ENCODE data around the gene SPRED1.
"Not testable (repeated sequence)": the region's sequence is repeated elsewhere in the genome, so short reads cannot be mapped to it uniquely, and the experiment has no call there.

SPRED1 gene

GRCh38 chr15:38263996-38264395 lies 11.4 kb downstream of the SPRED1 start:
- Histone ChIP-seq H3K4me3 (ENCODE audit: low read depth in 1 of 2, low read length in 2 of 2) (no peak overlapping the region), H3K27ac (ENCODE audit: low read length) (no peak overlapping the region), H3K4me1 (ENCODE audit: control insufficient read depth in 1 of 2, insufficient read depth in 2 of 2, low read length in 2 of 2) (peaks cover 0 to 5% of the 10 kb centered on the region in 2 donors), H3K9me3 (ENCODE audit: control insufficient read depth in 1 of 2, low read length in 2 of 2) (no peaks in the 10 kb centered on the region), H3K27me3 (ENCODE audit: low read depth, low read length) (no peaks in the 10 kb centered on the region), H3K36me3 (ENCODE audit: control insufficient read depth in 1 of 2, insufficient read depth in 2 of 2, low read length in 2 of 2) (no peaks in the 10 kb centered on the region)

- Histone ChIP-seq H3K27ac (ENCODE audit: low read length) (no peak overlapping the region), H3K9me3 (ENCODE audit: control insufficient read depth in 1 of 2, low read length in 2 of 2) (no peaks in the 10 kb centered on the region), H3K27me3 (ENCODE audit: low read depth, low read length) (no peaks in the 10 kb centered on the region), H3K4me1 (ENCODE audit: control insufficient read depth in 1 of 2, insufficient read depth in 2 of 2, low read length in 2 of 2) (peaks cover 0 to 5% of the 10 kb centered on the region in 2 donors), H3K4me3 (ENCODE audit: low read depth in 1 of 2, low read length in 2 of 2) (no peak overlapping the region), H3K36me3 (ENCODE audit: control insufficient read depth in 1 of 2, insufficient read depth in 2 of 2, low read length in 2 of 2) (no peaks in the 10 kb centered on the region)
These were observed 13.8 kb downstream of the SPRED1 start for GRCh38 chr15:38266247-38266986.

GRCh38 chr15:38267421-38268022 lies 14.9 kb downstream of the SPRED1 start:
- Histone ChIP-seq H3K27me3 (ENCODE audit: low read depth, low read length) (no peaks in the 10 kb centered on the region), H3K4me3 (ENCODE audit: low read depth in 1 of 2, low read length in 2 of 2) (no peak overlapping the region), H3K27ac (ENCODE audit: low read length) (no peak overlapping the region), H3K4me1 (ENCODE audit: control insufficient read depth in 1 of 2, insufficient read depth in 2 of 2, low read length in 2 of 2) (peaks cover 0 to 5% of the 10 kb centered on the region in 2 donors), H3K9me3 (ENCODE audit: control insufficient read depth in 1 of 2, low read length in 2 of 2) (no peaks in the 10 kb centered on the region), H3K36me3 (ENCODE audit: control insufficient read depth in 1 of 2, insufficient read depth in 2 of 2, low read length in 2 of 2) (no peaks in the 10 kb centered on the region)

DNA sequence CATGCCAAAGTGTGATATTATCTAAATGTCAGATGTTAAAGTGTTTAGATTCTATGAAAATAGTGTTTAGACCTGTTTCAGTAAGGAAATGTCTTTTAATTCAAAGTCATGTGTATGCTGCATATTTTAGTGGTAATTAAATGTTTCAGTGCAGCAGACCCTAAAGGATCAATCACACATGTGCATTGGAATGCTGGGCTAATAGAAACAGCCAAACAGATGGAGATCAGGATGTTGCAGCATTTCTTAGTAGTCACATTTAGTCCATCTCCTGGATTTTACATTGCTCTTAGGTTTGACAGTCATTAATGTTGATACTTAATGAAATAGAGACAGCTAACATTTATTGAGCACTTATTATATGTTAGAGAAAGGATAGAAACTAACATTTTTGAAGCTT lies 18.5 kb downstream of the SPRED1 start:
- Histone ChIP-seq H3K27me3 (ENCODE audit: low read depth, low read length) (no peaks in the 10 kb centered on the region), H3K27ac (ENCODE audit: low read length) (no peak overlapping the region)

DNA sequence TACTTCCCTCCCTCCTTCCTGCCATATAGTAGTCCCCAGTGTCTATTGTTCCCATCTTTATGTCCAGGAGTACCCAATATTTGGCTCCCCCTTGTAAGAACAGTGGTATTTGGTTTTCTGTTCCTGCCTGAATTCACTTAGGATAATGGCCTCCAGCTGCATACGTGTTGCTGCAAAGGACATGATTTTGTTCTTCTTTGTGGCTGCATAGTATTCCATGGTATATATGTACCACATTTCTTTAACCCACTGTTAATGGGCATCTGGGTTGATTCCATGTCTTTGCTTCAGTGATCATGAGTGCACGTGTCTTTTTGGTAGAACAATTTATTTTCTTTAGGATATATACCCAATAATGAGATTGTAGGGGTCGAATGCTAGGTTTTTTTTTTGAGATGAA lies 19.3 kb downstream of the SPRED1 start:
- no peaks in the 10 kb centered on the region for H3K9me3 ChIP-seq (ENCODE audit: control insufficient read depth in 1 of 2, low read length in 2 of 2)
- no peaks in the 10 kb centered on the region for H3K36me3 ChIP-seq (ENCODE audit: control insufficient read depth in 1 of 2, insufficient read depth in 2 of 2, low read length in 2 of 2)
- no peaks in the 10 kb centered on the region for H3K27me3 ChIP-seq (ENCODE audit: low read depth, low read length)
- H3K4me3 ChIP-seq (ENCODE audit: low read depth in 1 of 2, low read length in 2 of 2) = no peak overlapping the region
- H3K27ac ChIP-seq (ENCODE audit: low read length) = no peak overlapping the region
- H3K4me1 ChIP-seq (ENCODE audit: control insufficient read depth in 1 of 2, insufficient read depth in 2 of 2, low read length in 2 of 2) = peaks cover 0 to 16% of the 10 kb centered on the region in 2 donors

More for the DNA sequence above, 18.5 kb downstream of the SPRED1 start:
- Histone ChIP-seq H3K9me3 (ENCODE audit: control insufficient read depth in 1 of 2, low read length in 2 of 2) (no peaks in the 10 kb centered on the region), H3K36me3 (ENCODE audit: control insufficient read depth in 1 of 2, insufficient read depth in 2 of 2, low read length in 2 of 2) (no peaks in the 10 kb centered on the region), H3K4me1 (ENCODE audit: control insufficient read depth in 1 of 2, insufficient read depth in 2 of 2, low read length in 2 of 2) (peaks cover 0 to 20% of the 10 kb centered on the region in 2 donors), H3K4me3 (ENCODE audit: low read depth in 1 of 2, low read length in 2 of 2) (no peak overlapping the region)

- H3K36me3 ChIP-seq (ENCODE audit: control insufficient read depth in 1 of 2, insufficient read depth in 2 of 2, low read length in 2 of 2); H3K27ac ChIP-seq (ENCODE audit: low read length); H3K27me3 ChIP-seq (ENCODE audit: low read depth, low read length); H3K9me3 ChIP-seq (ENCODE audit: control insufficient read depth in 1 of 2, low read length in 2 of 2); H3K4me3 ChIP-seq (ENCODE audit: low read depth in 1 of 2, low read length in 2 of 2): not testable (repeated sequence)
- H3K4me1 ChIP-seq (ENCODE audit: control insufficient read depth in 1 of 2, insufficient read depth in 2 of 2, low read length in 2 of 2) = peaks cover 0 to 16% of the 10 kb centered on the region in 2 donors
These were observed 19.8 kb downstream of the SPRED1 start for GRCh38 chr15:38272431-38272830.

DNA sequence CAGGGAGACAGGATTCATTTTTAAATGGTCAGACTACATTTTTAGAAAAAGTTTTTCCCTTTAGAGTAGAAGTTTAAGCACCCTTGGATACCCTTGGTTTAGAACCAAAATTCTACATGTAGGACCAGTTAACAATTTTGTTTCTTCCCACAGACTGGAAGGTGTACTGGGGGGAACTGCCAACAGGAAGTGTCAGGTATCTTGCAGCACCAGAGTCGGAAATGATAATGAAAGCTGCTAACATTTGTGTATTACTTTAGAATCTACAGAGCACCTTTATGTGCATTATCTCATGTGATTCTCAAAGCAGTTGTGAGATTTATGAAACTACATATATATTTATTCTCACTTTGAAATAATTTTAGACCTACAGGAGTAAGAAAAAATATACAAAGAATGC lies 21.5 kb downstream of the SPRED1 start:
- Histone ChIP-seq H3K27ac (ENCODE audit: low read length) (no peak overlapping the region), H3K9me3 (ENCODE audit: control insufficient read depth in 1 of 2, low read length in 2 of 2) (no peaks in the 10 kb centered on the region), H3K4me3 (ENCODE audit: low read depth in 1 of 2, low read length in 2 of 2) (no peak overlapping the region), H3K27me3 (ENCODE audit: low read depth, low read length) (no peaks in the 10 kb centered on the region), H3K36me3 (ENCODE audit: control insufficient read depth in 1 of 2, insufficient read depth in 2 of 2, low read length in 2 of 2) (no peaks in the 10 kb centered on the region), H3K4me1 (ENCODE audit: control insufficient read depth in 1 of 2, insufficient read depth in 2 of 2, low read length in 2 of 2) (peaks cover 0 to 16% of the 10 kb centered on the region in 2 donors)

- H3K9me3 ChIP-seq (ENCODE audit: control insufficient read depth in 1 of 2, low read length in 2 of 2) = no peaks in the 10 kb centered on the region
- H3K27me3 ChIP-seq (ENCODE audit: low read depth, low read length) = no peaks in the 10 kb centered on the region
- H3K4me1 ChIP-seq (ENCODE audit: control insufficient read depth in 1 of 2, insufficient read depth in 2 of 2, low read length in 2 of 2) = peaks cover 0 to 16% of the 10 kb centered on the region in 2 donors
- no peaks in the 10 kb centered on the region for H3K36me3 ChIP-seq (ENCODE audit: control insufficient read depth in 1 of 2, insufficient read depth in 2 of 2, low read length in 2 of 2)
- H3K27ac ChIP-seq (ENCODE audit: low read length) = no peak overlapping the region
- no peak overlapping the region for H3K4me3 ChIP-seq (ENCODE audit: low read depth in 1 of 2, low read length in 2 of 2)
These were observed 23.3 kb downstream of the SPRED1 start for GRCh38 chr15:38275959-38276358.

GRCh38 chr15:38277281-38277680 lies 24.6 kb downstream of the SPRED1 start:
- H3K27ac ChIP-seq (ENCODE audit: low read length); H3K4me3 ChIP-seq (ENCODE audit: low read depth in 1 of 2, low read length in 2 of 2); H3K36me3 ChIP-seq (ENCODE audit: control insufficient read depth in 1 of 2, insufficient read depth in 2 of 2, low read length in 2 of 2); H3K9me3 ChIP-seq (ENCODE audit: control insufficient read depth in 1 of 2, low read length in 2 of 2); H3K27me3 ChIP-seq (ENCODE audit: low read depth, low read length): not testable (repeated sequence)
- peaks cover 0 to 16% of the 10 kb centered on the region in 2 donors for H3K4me1 ChIP-seq (ENCODE audit: control insufficient read depth in 1 of 2, insufficient read depth in 2 of 2, low read length in 2 of 2)

DNA sequence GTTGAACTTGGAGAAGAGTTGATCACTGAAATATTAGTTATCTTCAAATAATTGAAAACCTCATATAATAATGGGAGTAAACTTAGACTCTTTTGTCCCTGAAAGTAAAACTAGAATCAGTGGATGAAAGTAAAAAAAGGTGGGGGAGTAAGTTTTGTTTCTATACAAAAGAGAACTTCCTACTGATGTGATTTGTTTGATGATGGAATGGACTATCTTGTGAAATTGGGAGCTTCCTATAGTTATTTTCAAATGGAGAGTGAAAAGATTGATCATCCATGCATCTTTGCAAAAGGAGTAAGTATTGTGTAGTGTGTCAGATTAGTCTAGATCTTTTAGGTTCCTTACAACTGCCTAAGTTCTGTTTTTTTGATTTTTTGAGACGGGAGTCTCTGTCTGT lies 28.4 kb downstream of the SPRED1 start:
- H3K36me3 ChIP-seq (ENCODE audit: control insufficient read depth in 1 of 2, insufficient read depth in 2 of 2, low read length in 2 of 2) = no peaks in the 10 kb centered on the region
- no peaks in the 10 kb centered on the region for H3K9me3 ChIP-seq (ENCODE audit: control insufficient read depth in 1 of 2, low read length in 2 of 2)
- no peak overlapping the region for H3K27ac ChIP-seq (ENCODE audit: low read length)
- H3K4me1 ChIP-seq (ENCODE audit: control insufficient read depth in 1 of 2, insufficient read depth in 2 of 2, low read length in 2 of 2) = no peaks in the 10 kb centered on the region
- H3K27me3 ChIP-seq (ENCODE audit: low read depth, low read length) = no peaks in the 10 kb centered on the region
- H3K4me3 ChIP-seq (ENCODE audit: low read depth in 1 of 2, low read length in 2 of 2) = no peak overlapping the region

- H3K27ac ChIP-seq (ENCODE audit: low read length) = no peak overlapping the region
- H3K4me3 ChIP-seq (ENCODE audit: low read depth in 1 of 2, low read length in 2 of 2) = no peak overlapping the region
- H3K9me3 ChIP-seq (ENCODE audit: control insufficient read depth in 1 of 2, low read length in 2 of 2) = no peaks in the 10 kb centered on the region
- H3K36me3 ChIP-seq (ENCODE audit: control insufficient read depth in 1 of 2, insufficient read depth in 2 of 2, low read length in 2 of 2) = no peaks in the 10 kb centered on the region
- H3K27me3 ChIP-seq (ENCODE audit: low read depth, low read length) = no peaks in the 10 kb centered on the region
- no peaks in the 10 kb centered on the region for H3K4me1 ChIP-seq (ENCODE audit: control insufficient read depth in 1 of 2, insufficient read depth in 2 of 2, low read length in 2 of 2)
These were observed 30.4 kb downstream of the SPRED1 start for GRCh38 chr15:38283010-38283409.

DNA sequence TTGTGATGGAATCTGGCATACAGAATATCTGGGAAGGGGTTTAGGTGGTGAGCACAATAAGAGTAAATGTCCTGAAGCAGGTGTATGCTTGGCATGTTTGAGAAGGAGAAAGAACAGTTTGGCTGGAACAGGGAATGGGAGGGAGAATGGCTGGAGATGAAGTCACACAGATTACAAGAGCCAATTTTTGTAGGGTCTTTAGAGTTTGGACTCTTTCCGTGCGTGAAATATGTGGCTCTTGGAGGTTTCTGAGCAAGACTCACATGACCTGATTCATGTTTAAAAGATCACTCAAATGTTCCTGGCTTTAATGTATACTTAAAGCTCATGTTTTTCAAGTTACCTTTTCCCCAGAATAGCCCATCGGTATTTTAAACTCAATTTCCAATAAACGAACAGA lies 32.8 kb downstream of the SPRED1 start:
- no peak overlapping the region for H3K4me3 ChIP-seq (ENCODE audit: low read depth in 1 of 2, low read length in 2 of 2)
- H3K9me3 ChIP-seq (ENCODE audit: control insufficient read depth in 1 of 2, low read length in 2 of 2) = peaks cover 3 to 6% of the 10 kb centered on the region in 2 donors
- H3K36me3 ChIP-seq (ENCODE audit: control insufficient read depth in 1 of 2, insufficient read depth in 2 of 2, low read length in 2 of 2) = no peaks in the 10 kb centered on the region
- H3K27ac ChIP-seq (ENCODE audit: low read length) = no peak overlapping the region
- H3K27me3 ChIP-seq (ENCODE audit: low read depth, low read length) = no peaks in the 10 kb centered on the region
- no peaks in the 10 kb centered on the region for H3K4me1 ChIP-seq (ENCODE audit: control insufficient read depth in 1 of 2, insufficient read depth in 2 of 2, low read length in 2 of 2)
